ENCODE measurements around the gene NT5DC3.

Gene NT5DC3

DNA sequence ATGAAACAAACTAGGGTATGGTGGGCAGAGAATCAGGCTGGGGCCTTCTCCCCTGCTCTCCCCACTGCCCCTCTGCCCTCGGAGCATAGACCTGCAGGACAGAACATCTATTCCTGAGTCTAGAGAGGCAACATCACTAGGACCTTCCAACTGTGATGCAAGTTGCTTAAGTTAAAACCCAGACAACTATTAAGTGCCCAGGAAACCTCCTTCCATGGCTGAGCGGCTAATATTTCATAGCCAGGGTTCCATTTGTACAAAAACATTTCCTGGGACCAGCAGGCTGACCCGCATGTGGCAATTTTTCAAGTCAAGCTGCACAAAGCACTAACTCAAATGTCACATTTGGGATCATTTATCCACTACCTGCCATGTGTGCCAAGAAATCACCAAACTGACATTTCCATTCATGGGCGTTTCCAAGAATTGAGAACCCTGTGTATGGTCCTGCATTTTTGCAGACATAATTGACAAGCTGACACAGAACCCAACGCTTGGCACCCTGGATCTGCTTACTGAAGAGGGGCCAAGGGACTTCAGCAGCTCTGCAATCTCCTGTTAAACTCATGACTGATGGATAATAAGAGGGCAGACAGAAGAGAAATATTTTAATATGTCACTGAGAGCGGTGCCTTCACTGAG, 32.7 kb downstream of the NT5DC3 start:
- DNase-seq, result no peak

DNA sequence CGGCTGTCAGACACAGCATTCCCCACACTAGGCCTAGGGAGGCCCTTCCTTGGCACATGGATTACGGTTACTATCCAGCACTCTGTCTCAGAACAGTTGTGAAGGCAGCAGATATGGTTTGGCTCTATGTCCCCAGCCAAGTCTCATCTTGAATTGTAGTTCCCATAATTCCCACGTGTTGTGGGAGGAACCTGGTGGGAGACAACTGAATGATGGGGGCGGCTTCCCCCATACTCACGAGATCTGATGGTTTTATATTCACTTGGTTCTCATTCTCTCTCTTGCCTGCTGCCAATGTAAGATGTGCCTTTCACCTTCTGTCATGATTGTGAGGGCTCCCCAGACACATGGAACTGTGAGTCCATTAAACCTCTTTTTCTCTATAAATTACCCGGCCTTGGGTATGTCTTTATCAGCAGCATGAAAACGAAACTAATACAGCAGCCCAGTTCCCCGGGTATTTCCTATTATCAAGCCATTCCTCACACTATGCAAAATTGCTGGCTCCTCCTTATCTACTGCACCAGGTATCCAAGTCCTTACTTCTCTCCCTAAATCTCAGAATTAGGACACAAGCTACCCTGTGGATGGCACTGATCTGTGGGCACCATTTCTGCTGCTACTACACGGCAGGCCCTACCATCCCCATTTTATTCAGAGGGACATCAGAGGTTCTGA, 33.3 kb downstream of the NT5DC3 start:
- DNase-seq, result no peak

DNA sequence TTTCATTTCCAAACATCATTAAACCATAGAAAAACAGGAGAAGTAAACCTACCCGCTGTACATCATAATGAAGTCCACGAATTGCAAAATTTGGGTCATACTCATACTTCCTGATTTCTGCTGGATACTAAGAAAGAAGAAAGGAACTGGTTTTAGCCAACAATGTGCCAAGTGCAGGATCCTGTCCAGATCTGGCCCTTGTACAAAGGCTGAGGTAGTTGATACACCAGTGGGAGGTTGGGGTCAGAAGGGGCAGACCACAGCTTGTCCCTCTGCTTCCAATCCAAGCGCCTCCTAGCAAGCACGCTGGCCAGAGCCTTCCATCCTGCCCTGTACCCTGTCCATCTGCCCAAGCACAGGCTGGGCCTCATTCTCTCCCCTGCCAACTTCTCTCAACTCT, 34.2 kb downstream of the NT5DC3 start:
- DNase-seq, result no peak

DNA sequence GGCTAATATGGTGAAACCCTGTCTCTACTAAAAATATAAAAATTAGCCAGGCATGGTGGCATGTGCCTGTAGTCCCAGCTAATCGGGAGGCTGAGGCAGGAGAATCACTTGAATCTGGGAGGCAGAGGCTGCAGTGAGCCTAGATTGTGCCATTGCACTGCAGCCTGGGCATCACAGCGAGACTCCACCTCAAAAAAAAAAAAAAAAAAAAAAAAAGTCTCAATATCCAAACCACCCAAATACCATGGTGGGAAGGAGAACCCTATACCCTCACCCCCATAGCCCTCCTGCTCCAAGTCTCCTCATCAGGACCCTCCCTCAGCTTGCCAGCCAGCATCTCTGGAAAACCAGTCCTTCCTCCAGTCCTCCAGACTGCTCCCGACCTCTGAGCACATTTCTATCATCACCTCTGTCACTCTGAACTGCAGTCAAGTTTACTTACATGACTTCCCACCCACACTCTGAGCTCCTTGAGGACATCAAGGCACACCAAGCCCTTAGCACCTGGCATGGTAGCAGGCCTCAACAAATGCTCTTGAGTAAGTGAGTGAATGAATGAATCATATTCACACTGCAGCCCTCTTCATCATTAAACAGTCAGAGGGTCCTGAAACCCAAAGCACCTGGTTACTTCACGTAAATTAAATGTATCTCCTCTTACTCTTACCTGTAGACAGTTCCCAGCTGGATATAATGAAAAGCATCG, 35.2 kb downstream of the NT5DC3 start:
- DNase-seq, result no peak

DNA sequence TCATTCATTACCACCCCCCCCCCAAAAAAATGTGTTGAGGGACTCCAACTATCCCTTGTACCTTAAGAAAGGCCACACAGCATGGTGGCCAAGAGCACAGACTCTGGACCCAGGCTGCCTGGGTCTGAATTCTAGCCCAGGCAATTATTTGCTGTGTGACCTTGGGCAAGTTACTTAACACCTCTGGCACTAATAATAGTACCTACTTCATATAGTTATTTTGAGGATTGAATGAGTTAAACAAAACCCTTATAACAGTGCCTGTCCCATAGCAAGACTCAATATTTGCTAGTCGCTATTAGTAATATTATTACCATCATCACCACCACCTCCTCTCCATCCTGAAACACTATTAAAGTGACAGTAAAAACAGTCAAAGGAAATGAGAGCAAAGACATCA, 37.2 kb downstream of the NT5DC3 start:
- DNase-seq, result no peak

DNA sequence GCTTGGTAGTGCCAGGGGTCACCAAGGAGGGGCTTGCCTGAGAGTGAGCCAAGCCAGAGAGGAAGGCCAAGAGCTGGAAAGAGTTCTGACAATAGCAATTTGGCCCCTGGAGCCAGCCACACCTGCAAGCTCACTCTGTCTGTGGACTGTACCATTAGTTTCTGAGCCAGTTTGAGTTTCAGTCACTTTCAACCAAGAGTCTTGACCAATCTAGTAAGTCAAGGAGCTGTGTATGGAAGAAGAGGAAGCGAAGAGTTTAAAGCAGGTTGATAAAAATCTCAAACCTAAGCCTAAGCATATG, 38.5 kb downstream of the NT5DC3 start:
- DNase-seq, result no peak

DNA sequence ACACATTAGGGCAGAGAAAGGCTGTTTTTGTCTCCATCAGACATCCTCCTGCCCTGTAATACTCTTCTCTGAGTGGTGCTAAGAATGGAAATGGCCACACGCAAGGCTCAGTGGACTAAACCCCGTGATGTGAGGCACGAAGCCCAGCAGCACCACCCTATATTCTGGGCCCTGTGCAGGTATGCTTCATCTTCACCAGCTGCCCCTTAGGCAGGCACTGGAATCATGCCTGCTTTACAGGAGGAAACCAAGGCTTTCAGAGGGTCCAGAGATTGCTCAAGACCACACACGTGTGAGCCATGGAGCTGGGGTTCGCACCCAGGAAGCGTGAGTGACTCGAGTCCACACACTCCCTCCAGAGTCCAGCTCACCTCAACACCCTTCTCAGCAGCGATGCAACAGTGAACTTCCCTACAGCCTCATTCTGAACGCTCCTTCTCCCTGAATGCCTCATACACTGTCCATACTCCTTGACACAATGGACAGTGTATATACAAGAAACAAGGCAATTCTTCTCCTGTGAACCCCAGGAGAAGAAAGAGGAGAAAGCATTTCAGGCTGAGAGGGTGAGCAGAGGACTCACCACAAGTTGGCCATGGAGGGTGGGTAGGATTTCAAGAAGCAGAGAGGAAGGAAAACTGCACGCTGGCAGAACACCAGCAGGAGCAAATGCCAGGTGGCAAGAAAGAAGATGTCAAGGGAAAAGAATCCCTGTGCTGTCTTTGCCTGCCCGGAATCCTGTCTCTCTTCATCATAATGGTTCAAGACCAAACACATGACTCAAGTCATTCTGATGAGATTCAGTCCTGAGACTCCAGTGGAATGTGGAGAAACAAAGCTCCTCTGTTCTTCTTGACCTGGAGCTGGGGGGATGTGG, 39.1 kb downstream of the NT5DC3 start:
- no peak for DNase-seq

DNA sequence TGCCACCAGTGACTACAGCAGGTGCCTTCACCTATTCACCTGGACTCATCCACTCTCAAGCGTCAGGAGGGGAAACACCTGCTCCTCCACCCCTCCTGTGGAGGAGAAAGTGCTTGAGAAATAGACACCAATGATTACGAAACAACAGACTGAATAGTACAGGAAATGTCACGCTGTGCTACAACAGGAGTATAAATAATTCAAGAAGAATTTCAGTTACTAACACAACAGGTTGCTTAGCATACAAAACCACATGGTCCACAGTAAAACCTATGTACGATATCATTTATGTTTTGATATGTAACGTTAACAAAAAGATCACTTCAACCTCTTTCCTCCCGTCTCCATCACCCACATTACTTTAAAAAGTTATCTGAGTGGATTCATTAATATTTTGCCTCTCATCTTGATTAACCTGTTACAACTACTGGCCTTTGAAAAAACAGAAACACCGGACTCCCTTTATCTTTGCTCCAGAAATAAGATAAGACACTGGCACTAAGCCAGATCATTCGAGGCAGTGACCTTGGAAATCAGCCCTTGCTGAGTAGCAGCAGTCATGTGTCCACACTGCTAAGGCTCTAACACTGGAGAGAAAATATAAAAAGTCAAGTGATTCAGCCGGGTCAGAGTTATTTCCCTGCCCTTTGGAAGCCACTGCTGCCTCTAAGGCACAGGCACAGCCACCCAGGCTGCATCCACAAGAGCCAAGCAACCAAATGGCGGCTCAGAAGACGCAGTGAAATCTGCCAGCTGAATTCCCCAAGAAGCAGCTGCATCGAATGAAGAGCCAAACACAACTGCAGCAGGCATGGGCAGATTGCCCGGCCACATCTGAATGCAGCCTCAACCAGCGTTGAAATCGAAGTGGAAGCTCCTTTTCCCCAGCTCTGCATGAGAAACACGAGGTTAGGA, 40.9 kb downstream of the NT5DC3 start:
- no peak for DNase-seq

DNA sequence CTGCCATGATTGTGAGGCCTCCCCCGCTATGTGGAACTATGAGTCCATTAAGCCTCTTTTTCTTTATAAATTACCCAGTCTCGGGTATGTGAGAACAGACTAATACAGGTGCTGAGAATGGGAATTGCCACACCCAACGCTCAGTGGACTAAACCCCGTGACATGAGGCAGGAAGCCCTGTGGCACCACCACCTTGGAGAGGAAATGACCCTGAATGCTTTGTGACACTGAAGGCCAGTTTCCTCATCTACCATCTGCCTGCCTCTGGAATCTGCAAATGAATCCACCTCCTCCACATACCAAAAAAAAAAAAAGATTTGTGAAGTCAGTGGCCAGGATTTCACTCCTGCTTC, 41.6 kb downstream of the NT5DC3 start:
- DNase-seq, result no peak

DNA sequence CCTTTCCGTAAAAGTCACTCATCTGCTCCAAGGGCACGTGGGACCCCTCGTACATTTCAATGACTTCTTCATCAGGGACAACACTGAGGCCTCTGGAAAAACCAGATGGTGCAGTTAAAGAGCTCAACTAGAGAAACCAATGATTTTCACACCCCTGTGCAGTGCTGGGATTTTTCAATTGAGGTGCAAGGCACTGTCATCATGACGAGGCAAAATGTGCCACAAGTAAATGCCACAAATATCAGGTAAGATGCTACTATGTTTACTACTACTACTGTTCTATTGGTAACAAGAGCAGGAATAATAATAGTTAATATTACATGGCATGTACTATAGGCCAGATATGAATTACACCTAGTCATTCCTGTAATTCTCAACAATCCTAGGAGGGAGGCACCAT, 42.4 kb downstream of the NT5DC3 start:
- no peak for DNase-seq

DNA sequence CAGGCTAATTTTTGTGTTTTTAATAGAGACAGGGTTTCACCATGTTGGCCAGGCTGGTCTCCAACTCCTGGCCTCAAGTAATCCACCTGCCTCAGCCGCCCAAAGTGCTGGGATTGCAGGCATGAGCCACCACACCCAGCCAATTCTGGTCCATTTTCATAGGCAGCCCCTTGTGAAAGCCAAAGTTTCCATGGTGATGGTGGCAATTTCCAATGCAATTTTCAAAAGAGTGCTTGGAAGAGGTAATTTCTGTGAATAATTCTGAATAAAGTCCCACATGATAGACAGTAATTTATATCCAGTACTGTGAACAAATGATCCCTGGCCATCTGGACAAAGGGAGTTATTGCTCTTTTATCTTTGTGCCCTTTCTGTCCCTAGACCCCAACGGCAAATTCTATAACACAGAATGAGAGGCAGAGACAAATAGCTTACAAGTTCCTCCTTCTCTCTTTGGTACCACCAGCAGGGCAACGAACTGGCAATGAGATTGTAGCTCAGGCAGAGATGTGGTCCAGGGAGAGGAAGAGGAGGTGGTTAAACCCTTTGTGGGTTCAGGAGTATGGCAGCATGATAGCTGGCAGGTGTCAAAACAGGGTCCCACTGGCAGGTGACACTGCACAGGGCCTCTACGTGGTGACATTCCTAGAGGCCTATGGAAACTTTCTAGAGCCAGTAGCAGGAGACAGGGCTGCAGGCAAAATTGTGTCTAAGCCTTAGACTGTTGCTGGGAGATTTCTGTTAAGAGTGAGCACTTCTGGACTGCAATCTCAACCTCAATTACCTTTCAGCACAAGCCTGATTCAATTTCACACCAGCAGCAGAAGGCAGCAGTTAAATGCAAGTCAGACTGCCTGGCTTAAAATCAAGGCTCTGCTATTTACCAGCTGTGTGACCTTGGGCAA, 46.5 kb downstream of the NT5DC3 start:
- no peak for DNase-seq

DNA sequence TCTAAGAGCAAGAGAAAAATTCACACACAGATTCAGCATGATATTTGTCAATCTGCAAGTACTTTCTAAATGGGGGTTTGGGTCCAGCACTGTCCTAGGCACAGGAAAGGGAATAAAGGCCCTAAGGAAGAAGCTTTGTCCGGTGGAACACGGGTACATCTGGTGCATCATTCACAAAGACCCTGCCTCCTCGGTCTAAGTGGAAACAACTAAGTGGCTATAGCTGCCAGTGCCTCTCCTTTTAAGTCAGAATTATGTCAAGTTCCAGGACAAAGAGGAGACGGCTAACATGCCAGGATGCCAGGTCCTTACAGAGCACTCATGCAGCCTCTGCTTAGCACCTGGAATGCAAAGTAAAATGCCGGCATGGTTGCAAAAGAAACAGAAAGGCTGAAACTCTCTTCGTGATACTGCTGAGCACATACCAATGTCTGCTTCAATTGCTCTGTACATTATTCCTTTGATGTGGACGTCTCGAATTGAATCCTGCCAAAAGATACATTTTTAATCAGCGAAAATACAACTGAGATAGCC, 47.5 kb downstream of the NT5DC3 start:
- DNase-seq, result no peak

DNA sequence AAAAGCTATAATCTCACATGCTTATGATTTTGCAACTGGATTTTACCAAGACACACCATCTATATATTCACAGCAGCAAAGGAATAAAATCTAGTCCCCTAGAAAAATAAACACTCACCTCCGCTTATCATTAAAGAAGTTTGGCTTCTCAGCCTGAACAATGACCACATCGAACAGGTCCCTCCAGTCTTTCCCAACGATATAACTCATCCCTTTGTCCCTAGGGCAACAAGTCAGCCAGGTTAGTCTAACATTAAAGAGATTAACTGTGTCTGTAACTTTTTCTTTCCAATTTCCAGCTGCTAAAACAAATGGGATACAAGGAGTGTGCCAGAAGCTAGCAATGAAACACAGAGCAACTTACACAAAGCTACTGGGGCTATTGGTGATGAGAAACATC, 48.0 kb downstream of the NT5DC3 start:
- no peak for DNase-seq

DNA sequence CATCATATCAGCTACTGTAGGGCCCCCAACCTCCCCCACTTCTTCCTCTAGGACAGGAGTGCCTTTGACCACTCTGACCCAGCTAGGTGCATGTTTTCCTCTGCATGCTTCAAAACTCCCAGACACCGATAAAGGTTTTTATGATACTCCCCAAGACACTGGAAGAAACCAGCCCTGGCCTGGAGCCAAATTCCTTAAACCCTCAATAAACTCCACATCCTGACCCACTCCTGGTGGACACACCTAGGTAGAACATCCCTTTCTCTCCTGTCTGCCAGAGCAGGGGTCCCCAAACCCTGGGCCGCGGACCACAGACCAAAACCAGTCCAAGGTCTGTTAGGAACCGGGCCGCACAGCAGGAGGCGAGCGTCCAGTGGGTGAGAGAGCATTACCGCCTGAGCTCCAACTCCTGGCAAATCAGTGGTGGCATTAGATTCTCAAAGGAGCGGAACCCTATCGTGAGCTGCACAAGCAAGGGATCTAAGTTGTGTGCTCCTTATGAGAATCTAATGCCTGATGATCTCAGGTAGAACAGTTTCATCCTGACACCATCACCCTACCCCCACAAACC, 49.6 kb downstream of the NT5DC3 start:
- DNase-seq, result no peak

DNA sequence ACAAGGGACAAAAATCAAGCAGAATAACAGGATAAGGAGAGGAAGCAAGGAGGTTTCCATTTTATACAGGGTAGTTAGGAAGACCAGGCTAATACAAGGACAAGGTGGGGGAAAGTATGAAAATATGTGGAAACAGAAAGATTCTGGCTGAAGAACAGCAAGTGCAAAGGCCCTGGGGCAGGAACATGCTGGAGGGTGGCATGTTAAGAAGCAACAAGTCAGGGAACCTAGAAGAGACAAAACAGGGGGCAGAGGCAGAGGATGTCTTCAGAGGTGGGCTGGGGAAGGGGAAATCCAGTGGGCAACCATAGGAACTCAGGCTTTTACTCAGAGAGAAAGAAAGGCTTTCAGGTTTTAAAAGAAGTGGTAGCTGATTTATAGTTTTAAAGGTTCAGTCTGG, 54.8 kb downstream of the NT5DC3 start:
- no peak for DNase-seq

DNA sequence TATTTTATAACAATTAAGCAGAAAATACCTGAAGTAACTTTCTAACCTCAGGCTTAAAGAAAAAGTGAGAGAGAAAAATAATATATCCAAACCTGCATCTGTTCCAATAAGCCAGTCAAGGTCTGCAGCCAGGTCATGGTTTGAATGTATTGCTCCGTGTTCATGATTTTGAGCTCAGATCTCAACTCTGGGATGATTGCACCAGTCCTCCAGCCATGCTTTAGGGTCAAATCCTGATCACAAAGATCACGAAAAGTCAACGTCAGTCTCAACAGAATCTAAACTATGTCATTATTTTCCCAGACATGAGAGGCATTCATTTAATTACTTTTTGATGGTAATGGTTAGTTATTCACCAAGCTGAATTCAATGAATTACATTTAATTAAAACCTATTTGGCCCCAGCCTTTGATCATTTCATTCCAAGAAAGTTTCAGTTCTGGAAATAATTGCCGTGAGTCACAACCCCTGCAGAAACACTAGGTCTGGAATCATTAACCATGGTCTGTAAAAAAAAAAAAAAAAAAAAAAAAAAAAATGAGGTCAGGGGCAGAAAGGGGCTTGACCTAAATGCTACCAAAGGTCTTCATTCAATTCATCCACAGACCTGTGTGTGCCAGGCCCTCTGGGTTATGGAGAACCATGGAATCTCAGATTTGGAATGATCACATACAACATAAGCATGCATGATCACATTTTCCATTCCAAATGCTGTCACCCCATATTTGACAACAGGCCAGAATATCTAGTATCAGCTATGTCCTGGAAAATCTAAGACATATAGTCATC, 55.6 kb downstream of the NT5DC3 start:
- no peak for DNase-seq

DNA sequence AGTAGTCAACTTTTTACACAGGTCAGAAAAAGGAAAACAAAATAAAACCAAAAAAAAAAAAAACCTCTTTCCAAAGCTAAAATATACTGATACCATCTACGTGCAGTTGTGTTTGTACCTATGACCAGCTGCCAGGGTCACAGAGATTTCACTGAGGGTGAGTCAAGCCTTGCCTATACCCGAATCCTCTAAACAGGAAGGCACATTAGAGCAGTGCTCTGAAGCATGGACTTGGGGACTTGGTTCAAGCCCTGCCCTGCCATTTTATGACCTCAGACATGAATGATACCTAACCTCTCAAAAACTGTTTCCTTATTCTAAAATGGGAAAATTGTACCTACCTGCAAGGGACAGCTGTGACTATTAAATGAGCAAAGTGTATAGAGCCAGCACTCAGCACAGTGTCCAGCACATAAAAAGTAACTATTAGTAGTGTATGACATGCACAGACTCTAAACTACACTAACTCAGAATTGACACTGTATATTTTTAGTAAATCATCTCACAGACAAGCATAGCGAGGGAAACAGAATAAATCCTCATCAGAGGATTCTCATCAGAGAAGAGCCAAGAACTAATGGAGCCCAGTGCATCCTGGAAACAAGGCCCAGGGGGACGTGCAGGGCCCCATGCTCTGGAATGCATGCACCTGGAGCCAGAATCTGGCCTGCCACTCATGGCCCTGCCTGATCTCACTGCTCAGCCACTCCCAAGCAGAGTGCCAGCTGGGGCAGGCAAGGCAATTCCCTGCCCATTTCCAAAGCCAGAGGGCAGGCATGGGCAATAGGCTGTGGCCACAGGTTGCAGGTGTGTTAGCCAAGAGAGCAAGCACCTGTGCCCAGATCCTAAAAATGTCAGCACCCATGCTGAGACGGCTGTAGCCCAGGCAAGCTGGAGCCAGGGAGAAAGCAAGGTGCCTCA, 57.0 kb downstream of the NT5DC3 start:
- no peak for DNase-seq

DNA sequence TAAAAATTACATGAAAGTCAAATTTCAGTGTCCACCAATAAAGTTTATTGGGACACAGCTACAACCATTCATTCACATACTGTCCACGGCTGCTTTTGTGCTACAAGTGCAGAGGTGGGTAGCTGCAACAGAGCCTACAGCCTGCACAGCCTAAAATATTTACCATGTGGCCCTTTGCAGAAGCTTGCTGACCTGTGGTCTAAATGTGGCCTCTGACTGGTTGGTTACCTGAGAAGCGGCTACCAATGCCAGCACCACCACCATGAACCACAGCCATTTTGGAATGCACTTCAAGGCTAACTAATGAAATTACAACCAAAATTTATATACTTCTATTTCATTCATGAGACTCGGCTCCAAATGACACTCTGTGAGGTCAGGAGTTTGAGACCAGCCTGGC, 58.6 kb downstream of the NT5DC3 start:
- no peak for DNase-seq

DNA sequence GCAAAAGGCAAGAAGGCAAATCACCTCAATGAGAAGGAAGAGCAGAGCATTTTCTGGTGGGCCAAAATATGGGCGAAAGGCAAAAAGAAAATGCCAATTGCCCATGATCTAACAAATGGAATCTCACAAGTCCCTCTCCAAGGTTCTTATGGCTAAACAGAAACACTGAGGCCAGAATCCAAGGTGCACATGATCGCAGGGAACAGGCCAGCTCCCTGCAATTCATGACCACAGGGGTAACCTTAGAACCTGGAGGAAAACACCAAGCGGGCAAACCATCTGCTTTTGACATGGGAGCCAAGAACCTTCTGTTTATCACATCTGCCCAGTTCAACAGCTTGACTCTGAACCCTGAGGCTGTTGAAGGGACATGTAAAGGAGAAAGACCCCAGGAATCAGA, 60.0 kb downstream of the NT5DC3 start:
- DNase-seq, result no peak
